ENCODE data around the gene DEPDC4. TPM values are rescaled to one million over a fixed set of nuclear protein-coding genes. Genes with fewer than 3 reads are reported as not detected.

DEPDC4 gene
- total and polyA plus RNA-seq, 10 of the 15 experiments (the other 5 are each of a cell fraction or from before 2014, with no cell fraction given): 1.5 to 4.7 (median 2.2) TPM

Small RNA genes within 50 kb of the gene (small RNA-seq; reads per million reads assigned to genes)
- gene RF00019: not detected

Other genes starting within 250 kb of the DEPDC4 start
- 22.2 and 27.5 TPM in 2 replicates for gene BLTP3B, start 124.2 kb downstream of the DEPDC4 start, total RNA-seq (2014; rRNA removed)
- 23.6 and 24.2 TPM in 2 replicates for gene BLTP3B, start 124.2 kb downstream of the DEPDC4 start, total RNA-seq (2014; rRNA removed; fragmentation: Illumina TruSeq; extraction: Trizol)
- gene BLTP3B, start 124.2 kb downstream of the DEPDC4 start, total RNA-seq (2021): 15.6 and 18.5 TPM in 2 replicates
- gene BLTP3B, start 124.2 kb downstream of the DEPDC4 start, polyA plus RNA-seq (2011; rRNA removed): 22.8 and 34.2 TPM in 2 replicates
- gene BLTP3B, start 124.2 kb downstream of the DEPDC4 start, polyA plus RNA-seq (2014; fragmentation: Illumina TruSeq; extraction: Trizol): 19.9 and 20.1 TPM in 2 replicates
- 1 to 10 TPM; 3.6 to 6.2 TPM for gene BLTP3B, start 124.2 kb downstream of the DEPDC4 start, polyA plus RNA-seq (2014; fragmentation: Nextera tagmentation; extraction: Ambion mirVana)
- gene BLTP3B, start 124.2 kb downstream of the DEPDC4 start, polyA plus RNA-seq (2014; rRNA removed): 9.2 and 10.1 TPM in 2 replicates
- 10 to 100 TPM; 12.1 to 15.4 TPM for gene BLTP3B, start 124.2 kb downstream of the DEPDC4 start, polyA plus RNA-seq (2016; fragmentation: Nextera tagmentation; extraction: Ambion mirVana)
- 17.4 and 23.6 TPM in 2 replicates for gene ACTR6, start 66.3 kb downstream of the DEPDC4 start, total RNA-seq (2014; rRNA removed)
- 38.4 and 40.2 TPM in 2 replicates for gene ACTR6, start 66.3 kb downstream of the DEPDC4 start, total RNA-seq (2014; rRNA removed; fragmentation: Illumina TruSeq; extraction: Trizol)
- gene ACTR6, start 66.3 kb downstream of the DEPDC4 start, total RNA-seq (2021): 35.6 and 40.7 TPM in 2 replicates
- 40.2 and 70.8 TPM in 2 replicates for gene ACTR6, start 66.3 kb downstream of the DEPDC4 start, polyA plus RNA-seq (2011; rRNA removed)
- gene ACTR6, start 66.3 kb downstream of the DEPDC4 start, polyA plus RNA-seq (2014; fragmentation: Illumina TruSeq; extraction: Trizol): 37.2 and 47.4 TPM in 2 replicates
- gene ACTR6, start 66.3 kb downstream of the DEPDC4 start, polyA plus RNA-seq (2014; fragmentation: Nextera tagmentation; extraction: Ambion mirVana): 10 to 100 TPM; 56.1 to 62.4 TPM
- 15.9 and 22.7 TPM in 2 replicates for gene ACTR6, start 66.3 kb downstream of the DEPDC4 start, polyA plus RNA-seq (2014; rRNA removed)
- 10 to 100 TPM; 45.6 to 48.5 TPM for gene ACTR6, start 66.3 kb downstream of the DEPDC4 start, polyA plus RNA-seq (2016; fragmentation: Nextera tagmentation; extraction: Ambion mirVana)
- gene SCYL2, start 98 bp upstream of the DEPDC4 start, total RNA-seq (2014; rRNA removed): 27.4 and 29.3 TPM in 2 replicates
- 32.8 and 34.3 TPM in 2 replicates for gene SCYL2, start 98 bp upstream of the DEPDC4 start, total RNA-seq (2014; rRNA removed; fragmentation: Illumina TruSeq; extraction: Trizol)
- gene SCYL2, start 98 bp upstream of the DEPDC4 start, total RNA-seq (2021): 28.9 and 31.5 TPM in 2 replicates
- 24.1 and 31.5 TPM in 2 replicates for gene SCYL2, start 98 bp upstream of the DEPDC4 start, polyA plus RNA-seq (2011; rRNA removed)
- 30.2 and 34.6 TPM in 2 replicates for gene SCYL2, start 98 bp upstream of the DEPDC4 start, polyA plus RNA-seq (2014; fragmentation: Illumina TruSeq; extraction: Trizol)
- gene SCYL2, start 98 bp upstream of the DEPDC4 start, polyA plus RNA-seq (2014; fragmentation: Nextera tagmentation; extraction: Ambion mirVana): 1 to 10 TPM; 5.4 to 7.2 TPM
- gene SCYL2, start 98 bp upstream of the DEPDC4 start, polyA plus RNA-seq (2014; rRNA removed): 14.7 and 16.9 TPM in 2 replicates
- gene SCYL2, start 98 bp upstream of the DEPDC4 start, polyA plus RNA-seq (2016; fragmentation: Nextera tagmentation; extraction: Ambion mirVana): 10 to 100 TPM; 25.9 to 27.9 TPM
- gene SLC17A8, start 90.0 kb upstream of the DEPDC4 start, total RNA-seq (2014; rRNA removed): not detected in 2 replicates
- not detected in 2 replicates for gene SLC17A8, start 90.0 kb upstream of the DEPDC4 start, total RNA-seq (2014; rRNA removed; fragmentation: Illumina TruSeq; extraction: Trizol)
- gene SLC17A8, start 90.0 kb upstream of the DEPDC4 start, total RNA-seq (2021): not detected in 2 replicates
- gene SLC17A8, start 90.0 kb upstream of the DEPDC4 start, polyA plus RNA-seq (2011; rRNA removed): 0.18 TPM in 1 of 2 replicates, not detected in the other
- gene SLC17A8, start 90.0 kb upstream of the DEPDC4 start, polyA plus RNA-seq (2014; fragmentation: Illumina TruSeq; extraction: Trizol): not detected in 2 replicates
- not detected for gene SLC17A8, start 90.0 kb upstream of the DEPDC4 start, polyA plus RNA-seq (2014; fragmentation: Nextera tagmentation; extraction: Ambion mirVana)
- gene SLC17A8, start 90.0 kb upstream of the DEPDC4 start, polyA plus RNA-seq (2014; rRNA removed): not detected in 2 replicates
- gene SLC17A8, start 90.0 kb upstream of the DEPDC4 start, polyA plus RNA-seq (2016; fragmentation: Nextera tagmentation; extraction: Ambion mirVana): not detected
- gene NR1H4, start 206.8 kb upstream of the DEPDC4 start, total RNA-seq (2014; rRNA removed): not detected in 2 replicates
- gene NR1H4, start 206.8 kb upstream of the DEPDC4 start, total RNA-seq (2014; rRNA removed; fragmentation: Illumina TruSeq; extraction: Trizol): not detected in 2 replicates
- not detected in 2 replicates for gene NR1H4, start 206.8 kb upstream of the DEPDC4 start, total RNA-seq (2021)
- gene NR1H4, start 206.8 kb upstream of the DEPDC4 start, polyA plus RNA-seq (2011; rRNA removed): 0.04 and 0.09 TPM in 2 replicates
- gene NR1H4, start 206.8 kb upstream of the DEPDC4 start, polyA plus RNA-seq (2014; fragmentation: Illumina TruSeq; extraction: Trizol): not detected in 2 replicates
- not detected for gene NR1H4, start 206.8 kb upstream of the DEPDC4 start, polyA plus RNA-seq (2014; fragmentation: Nextera tagmentation; extraction: Ambion mirVana)
- gene NR1H4, start 206.8 kb upstream of the DEPDC4 start, polyA plus RNA-seq (2014; rRNA removed): not detected in 2 replicates
- gene NR1H4, start 206.8 kb upstream of the DEPDC4 start, polyA plus RNA-seq (2016; fragmentation: Nextera tagmentation; extraction: Ambion mirVana): not detected